Measurements from ENCODE around the gene OR1L6.

OR1L6 gene, protein sequence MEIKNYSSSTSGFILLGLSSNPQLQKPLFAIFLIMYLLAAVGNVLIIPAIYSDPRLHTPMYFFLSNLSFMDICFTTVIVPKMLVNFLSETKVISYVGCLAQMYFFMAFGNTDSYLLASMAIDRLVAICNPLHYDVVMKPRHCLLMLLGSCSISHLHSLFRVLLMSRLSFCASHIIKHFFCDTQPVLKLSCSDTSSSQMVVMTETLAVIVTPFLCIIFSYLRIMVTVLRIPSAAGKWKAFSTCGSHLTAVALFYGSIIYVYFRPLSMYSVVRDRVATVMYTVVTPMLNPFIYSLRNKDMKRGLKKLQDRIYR

GRCh38 chr9:122742003-122742402, at the start of gene OR1L6:
OR1L6 (plus strand) TSS chr9:122742303; CDS start chr9:122749848, 7,545 bp downstream.
- no peak for DNase-seq

- DNase-seq, result no peak
Measured at GRCh38 chr9:122695696-122696095, 46.4 kb upstream of the OR1L6 start.

GRCh38 chr9:122718038-122718437, 24.1 kb upstream of the OR1L6 start:
- no peak for DNase-seq

DNA sequence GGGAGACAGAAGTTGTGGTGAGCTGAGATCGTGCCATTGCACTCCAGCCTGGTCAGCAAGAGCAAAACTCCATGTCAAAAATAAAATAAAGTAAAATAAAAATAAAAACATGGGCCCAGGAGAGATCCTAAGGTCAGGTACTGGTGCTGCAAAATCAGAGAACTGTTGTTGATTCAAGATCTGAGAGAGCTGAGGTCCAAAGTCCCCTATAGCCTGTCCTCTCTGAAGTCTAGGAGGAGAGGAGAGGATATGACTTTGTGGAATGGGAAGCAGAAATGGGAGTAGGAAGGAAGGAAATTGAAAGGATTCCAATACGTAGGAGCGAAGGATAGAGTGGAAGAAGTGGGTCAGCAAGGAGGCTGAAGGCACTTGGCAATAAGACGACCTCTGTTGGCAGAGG, 22.9 kb upstream of the OR1L6 start:
- no peak for DNase-seq

DNA sequence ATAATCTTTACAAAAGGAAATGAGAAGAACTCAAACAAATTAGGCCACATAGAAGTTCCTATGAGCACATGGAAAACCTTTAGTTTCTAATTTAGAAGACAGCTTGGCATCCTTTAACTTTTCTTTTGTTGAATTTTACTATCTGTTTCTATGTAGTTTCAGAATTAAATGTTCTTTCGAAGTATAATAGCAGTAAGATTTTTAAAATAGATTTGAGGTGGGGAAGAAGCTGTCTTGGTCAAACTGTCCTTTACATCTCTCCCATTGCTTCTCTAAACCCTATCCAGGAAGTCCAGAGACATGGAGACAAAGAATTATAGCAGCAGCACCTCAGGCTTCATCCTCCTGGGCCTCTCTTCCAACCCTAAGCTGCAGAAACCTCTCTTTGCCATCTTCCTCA, 18.4 kb upstream of the OR1L6 start, which contains the start of gene OR1L4:
OR1L4 (plus strand) TSS at position 301 of the 400 bp plus-strand sequence; CDS start at position 301, 0 bp downstream.
- no peak for DNase-seq

- DNase-seq, result no peak
Measured at GRCh38 chr9:122754825-122755224, 12.7 kb downstream of the OR1L6 start.

DNA sequence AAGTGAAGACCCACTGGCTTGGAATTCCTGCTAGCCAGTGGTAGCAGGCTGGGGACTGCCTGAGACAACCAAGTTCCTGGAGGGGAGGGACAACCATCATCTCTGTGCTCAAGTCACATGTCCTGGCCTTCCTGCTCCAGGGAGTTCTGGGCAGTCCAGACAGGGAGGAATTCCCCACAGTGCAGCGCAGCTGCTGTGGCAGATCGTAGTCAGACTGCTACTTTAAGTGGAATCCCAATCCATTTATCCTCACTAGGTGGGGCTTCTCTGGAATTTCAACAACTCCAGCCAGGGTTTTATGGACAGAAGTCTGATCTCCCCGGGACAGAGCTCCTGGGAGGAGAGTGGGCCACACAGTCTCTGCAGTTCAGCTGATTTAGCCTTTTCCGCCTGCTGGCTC, 25.7 kb downstream of the OR1L6 start:
- DNase-seq, result no peak

GRCh38 chr9:122777052-122777451, 34.9 kb downstream of the OR1L6 start:
- no peak for DNase-seq

DNA sequence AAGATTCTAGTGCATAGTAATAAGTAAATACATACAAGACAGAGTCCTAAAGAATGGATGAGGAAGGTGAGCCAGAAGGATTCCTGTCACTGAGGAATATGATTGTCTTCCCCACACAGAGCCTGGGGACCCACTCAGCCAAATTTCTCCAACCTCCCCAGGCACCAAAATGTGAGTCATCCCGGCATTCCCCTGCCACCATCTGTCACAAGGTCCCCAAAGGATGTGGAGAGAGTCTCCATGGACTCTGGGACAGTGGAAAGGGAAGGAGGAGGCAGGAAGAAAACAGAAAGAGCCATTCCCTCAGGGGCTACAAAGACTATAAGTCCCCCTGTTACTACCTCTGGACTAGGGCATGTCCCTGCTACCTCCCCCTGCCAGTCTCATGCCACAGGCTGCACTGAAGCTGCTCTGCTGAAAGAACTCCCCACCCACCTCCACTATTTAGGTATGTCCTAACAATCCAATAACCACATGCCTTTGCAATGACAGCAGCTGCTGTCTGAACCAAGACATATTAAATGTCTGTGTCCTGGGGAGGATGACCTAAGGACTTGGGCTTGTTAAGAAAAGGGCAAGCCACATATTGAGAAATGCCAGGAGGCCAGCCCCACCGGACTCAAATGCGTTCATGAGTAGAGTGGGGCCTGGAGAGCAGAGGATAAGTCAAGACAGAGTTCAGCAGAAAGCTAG, 36.0 kb downstream of the OR1L6 start:
- DNase-seq, result no peak

- no peak for DNase-seq
Measured at GRCh38 chr9:122779181-122779580, 37.1 kb downstream of the OR1L6 start.

DNA sequence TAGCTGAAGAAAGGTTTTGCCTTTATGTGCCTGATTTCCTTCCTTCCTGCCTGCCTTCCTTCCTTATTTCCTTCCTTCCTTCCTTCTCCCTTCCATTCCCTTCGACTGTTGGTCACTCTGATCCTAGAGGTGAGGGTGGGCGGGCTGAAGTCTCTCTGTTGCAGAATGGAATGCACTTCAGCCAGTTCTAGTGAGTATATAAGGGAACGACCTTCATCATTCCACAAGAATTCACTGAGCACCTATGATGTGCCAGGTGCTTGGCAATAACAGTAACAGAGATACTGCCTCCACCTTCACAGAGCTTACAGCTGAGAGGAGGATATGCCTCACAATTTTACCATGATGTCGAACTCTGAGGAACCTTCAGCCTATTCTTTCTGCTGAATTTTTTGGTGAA, 37.9 kb downstream of the OR1L6 start:
- DNase-seq, result no peak

DNA sequence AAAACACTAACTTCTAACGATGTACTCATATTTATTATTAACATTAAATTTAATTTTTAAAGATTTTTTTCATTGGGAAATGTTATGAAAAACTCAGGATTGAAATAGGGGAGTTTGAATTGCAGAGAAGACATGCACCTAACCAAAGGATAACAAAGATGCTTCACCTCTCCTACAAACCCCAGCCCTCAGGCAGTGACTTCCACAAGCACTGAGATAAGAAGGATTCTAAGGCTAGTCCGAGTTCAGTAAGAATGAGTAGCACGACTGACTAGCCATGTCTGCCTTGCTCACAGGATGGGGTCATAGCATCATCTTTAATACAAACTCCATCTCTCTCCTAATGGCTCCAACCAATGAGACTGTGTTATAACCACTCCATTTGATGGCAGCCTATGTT, 39.6 kb downstream of the OR1L6 start:
- no peak for DNase-seq

DNA sequence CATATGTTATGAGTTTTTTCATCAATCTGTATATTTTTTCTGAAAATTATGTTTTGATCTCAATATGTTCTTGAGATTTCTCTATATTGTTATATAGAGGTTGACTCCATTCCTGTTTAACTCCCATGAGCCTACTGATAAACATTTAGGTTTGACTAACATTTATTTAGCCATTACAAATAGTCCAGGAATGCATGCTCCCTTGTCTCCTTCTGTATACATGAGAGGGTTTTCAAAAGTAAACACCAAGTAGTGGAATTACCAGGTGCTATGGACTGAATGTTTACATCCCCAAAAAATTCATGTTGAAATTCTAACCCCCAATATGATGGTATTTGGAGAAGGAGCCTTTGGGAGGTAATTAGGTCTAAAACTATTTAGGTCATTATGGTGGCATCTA, 43.2 kb downstream of the OR1L6 start:
- DNase-seq, result no peak

- no peak for DNase-seq
Measured at GRCh38 chr9:122786338-122786737, 44.2 kb downstream of the OR1L6 start.

DNA sequence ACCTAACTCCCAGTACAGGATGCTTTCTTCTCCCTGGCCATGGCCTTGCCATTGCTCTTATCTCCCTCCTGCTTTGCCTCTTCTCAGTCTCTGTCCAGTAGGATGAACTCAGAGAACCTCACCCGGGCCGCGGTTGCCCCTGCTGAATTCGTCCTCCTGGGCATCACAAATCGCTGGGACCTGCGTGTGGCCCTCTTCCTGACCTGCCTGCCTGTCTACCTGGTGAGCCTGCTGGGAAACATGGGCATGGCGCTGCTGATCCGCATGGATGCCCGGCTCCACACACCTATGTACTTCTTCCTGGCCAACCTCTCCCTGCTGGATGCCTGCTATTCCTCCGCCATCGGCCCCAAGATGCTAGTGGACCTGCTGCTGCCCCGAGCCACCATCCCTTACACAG, 46.7 kb downstream of the OR1L6 start, which contains the start of gene OR5C1:
OR5C1 (plus strand) TSS at position 103 of the 400 bp plus-strand sequence; CDS start at position 103, 0 bp downstream.
- DNase-seq, result no peak

- no peak for DNase-seq
Measured at GRCh38 chr9:122789256-122790046, 47.3 kb downstream of the OR1L6 start.

DNA sequence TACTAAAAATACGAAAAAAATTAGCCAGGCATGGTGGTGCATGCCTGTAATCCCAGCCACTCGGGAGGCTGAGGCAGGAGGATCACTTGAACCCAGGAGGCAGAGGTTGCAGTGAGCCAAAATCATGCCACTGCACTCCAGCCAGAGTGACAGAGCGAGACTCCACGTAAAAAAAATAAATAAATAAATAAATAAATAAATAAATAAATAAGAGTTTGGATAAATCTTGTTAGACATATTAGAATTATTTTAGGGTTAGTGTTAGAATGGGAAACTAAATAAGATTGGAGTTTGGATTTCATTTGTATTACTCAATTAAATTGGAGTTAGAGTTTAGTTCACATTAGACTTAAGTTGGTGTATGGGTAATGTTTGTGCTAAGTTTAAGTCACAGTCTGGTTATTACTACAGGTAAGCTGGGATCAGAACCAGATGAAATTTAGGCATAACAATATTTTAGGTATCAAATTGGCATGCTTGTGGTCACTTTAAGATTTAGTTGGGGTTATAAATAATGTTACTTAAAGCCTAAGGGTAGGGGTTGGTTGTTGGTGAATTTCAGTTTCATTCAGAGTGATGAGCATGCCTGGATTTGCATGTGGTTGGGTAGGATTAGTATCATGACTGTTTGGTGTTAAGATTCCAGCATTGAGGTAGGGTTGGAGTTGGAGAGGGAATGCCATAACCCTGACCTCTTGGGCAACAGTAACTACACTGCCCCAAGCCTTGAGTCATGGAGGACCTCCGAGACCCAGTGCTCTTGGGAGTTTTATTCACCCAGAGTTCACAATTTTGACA, 50.0 kb downstream of the OR1L6 start:
- no peak for DNase-seq

- DNase-seq, result no peak
Measured at GRCh38 chr9:122797316-122798063, 55.4 kb downstream of the OR1L6 start.

Data from CD4-positive, alpha-beta T cell treated with Interleukin-6 for 4 hours (primary cell).